ENCODE measurements around the gene FYB2.

The FYB2 gene

DNA sequence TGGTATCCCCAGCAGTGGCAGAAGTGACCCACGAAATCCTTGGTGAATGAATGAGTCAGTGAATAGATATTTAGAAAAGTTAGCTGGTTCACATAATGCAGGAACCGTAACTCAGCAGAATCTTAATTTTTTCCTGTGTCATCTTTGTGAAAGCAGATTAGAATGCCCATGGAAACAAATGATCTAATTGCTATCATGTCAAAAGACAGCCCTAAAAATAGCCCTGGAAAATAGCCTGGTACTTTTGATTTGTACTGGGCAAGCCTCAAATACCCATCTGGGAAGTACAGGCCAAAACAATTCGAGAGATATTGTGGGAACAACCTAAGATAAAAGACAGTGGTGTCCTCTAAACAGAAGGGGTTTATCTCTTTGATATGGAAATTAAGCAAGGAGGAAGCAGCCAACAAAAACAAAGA, 21.1 kb downstream of the FYB2 start:
- no peak overlapping the region for H3K4me3 ChIP-seq (ENCODE audit: low read depth, low read length)
- TF ChIP-seq, protein P1, sequence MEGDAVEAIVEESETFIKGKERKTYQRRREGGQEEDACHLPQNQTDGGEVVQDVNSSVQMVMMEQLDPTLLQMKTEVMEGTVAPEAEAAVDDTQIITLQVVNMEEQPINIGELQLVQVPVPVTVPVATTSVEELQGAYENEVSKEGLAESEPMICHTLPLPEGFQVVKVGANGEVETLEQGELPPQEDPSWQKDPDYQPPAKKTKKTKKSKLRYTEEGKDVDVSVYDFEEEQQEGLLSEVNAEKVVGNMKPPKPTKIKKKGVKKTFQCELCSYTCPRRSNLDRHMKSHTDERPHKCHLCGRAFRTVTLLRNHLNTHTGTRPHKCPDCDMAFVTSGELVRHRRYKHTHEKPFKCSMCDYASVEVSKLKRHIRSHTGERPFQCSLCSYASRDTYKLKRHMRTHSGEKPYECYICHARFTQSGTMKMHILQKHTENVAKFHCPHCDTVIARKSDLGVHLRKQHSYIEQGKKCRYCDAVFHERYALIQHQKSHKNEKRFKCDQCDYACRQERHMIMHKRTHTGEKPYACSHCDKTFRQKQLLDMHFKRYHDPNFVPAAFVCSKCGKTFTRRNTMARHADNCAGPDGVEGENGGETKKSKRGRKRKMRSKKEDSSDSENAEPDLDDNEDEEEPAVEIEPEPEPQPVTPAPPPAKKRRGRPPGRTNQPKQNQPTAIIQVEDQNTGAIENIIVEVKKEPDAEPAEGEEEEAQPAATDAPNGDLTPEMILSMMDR (IDR thresholded peaks at IDR 0.05; ENCODE audit: borderline replicate concordance, insufficient read depth, low read depth, low read length) = no peak

DNA sequence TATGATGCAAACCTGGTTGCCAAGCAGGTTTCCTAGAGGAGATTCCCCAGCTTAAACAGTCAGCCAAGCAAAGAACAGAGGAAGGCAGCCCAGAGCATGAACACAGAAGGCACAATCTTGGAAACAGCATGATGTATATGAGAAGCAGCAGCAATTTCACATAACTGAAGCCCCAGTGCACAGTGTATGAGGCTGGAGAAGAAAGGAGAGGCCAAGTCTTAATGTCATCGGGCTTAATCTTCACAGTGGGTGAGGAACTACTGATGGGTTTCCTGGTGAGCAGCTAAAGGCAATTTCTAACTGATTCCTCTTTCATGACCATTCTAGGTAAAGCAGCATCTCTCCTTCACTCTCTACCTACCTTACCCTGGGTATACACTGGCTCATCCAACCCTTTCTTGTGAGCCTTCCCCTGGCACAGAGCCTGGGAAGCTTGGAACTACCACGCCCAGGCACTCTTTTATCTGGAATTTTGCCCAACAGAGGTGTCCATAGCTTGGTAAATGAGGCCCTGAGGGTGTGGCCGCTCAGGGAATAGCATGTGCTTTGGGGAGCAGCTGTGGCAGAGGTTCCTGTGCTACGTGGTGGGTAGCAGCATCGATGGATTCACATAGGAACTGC, 22.0 kb downstream of the FYB2 start:
- H3K4me3 ChIP-seq (ENCODE audit: low read depth, low read length) = no peak overlapping the region
- TF ChIP-seq, protein P1 (IDR thresholded peaks at IDR 0.05; ENCODE audit: borderline replicate concordance, insufficient read depth, low read depth, low read length) = no peak

DNA sequence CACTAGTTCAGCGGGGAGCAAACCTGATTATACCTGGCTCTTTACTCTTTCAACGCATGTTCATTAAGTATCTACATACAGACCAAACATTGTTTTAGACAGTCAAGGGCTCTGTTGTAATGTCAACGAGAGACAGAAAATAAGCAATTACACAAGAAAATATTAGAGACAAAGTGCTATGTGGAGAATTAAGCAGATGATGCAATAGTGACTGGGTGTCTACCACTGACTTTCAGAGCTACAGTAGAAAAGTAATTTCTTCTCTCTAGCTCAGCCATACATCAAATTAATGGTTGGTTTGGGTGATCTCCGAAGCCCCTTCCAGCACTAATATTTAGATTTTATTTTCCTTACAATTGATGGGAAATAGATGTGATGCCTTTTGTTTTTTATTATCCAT, 23.3 kb downstream of the FYB2 start:
- TF ChIP-seq, protein P1 (IDR thresholded peaks at IDR 0.05; ENCODE audit: borderline replicate concordance, insufficient read depth, low read depth, low read length) = no peak
- no peak overlapping the region for H3K4me3 ChIP-seq (ENCODE audit: low read depth, low read length)

DNA sequence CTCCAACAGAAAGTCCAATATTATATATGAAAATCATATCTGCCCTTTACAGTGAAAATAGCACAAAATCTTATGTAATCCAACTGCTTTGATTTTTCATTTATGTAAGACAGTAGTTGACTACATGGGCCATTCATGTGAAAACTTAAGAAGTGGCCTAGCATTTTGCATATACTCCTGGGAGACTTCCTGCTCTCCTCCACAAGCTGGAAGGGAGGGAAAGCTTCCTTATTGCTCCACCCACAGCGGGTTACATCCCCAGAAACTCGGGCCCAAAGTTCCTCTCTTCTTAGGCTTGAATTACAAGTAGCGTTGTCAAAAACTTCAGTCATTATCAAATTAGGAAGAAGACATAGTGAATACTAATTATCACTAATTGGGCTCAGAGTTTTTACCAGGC, 29.2 kb downstream of the FYB2 start:
- TF ChIP-seq, protein P1 (IDR thresholded peaks at IDR 0.05; ENCODE audit: borderline replicate concordance, insufficient read depth, low read depth, low read length) = no peak
- H3K4me3 ChIP-seq (ENCODE audit: low read depth, low read length) = no peak overlapping the region

DNA sequence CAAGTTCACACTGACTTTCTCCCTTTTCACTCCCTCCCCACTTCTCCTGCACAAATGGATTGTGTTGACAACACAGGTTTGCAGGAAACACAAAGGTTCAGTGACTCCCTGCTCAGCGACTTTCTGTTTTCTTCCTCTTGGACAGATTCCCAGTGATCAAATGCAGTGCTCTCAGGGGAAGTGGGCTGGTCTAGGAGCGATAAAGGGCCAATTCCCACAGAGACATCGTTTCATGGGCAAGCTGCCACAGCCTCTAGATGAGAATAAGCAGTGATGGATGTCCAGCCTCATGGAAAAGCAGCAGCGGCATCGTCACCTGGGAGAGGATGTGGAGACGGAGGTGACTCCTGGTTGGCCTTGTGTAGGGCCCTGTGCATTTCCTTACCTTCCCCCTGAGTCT, 30.6 kb downstream of the FYB2 start:
- no peak overlapping the region for H3K4me3 ChIP-seq (ENCODE audit: low read depth, low read length)
- TF ChIP-seq, protein P1 (IDR thresholded peaks at IDR 0.05; ENCODE audit: borderline replicate concordance, insufficient read depth, low read depth, low read length) = no peak

DNA sequence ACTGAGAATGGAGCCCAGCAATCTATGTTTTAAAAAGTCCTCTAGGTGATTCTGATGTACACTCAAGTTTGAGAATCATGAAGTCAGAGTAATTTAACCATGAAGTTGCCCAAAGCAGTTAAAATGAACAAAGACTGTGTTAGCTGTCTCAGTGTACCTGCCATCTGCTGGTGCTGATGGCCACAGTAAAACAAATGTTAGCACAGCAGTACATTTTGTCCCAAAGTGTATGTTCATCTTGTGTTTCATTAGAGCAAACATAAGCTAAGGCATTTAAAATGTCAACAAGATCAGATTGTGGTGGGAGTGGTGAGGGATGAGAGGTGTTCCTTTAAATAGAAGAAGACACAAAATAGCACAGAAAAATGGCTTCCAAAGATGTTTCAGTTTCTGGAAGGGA, 31.1 kb downstream of the FYB2 start:
- H3K4me3 ChIP-seq (ENCODE audit: low read depth, low read length) = no peak overlapping the region
- TF ChIP-seq, protein P1 (IDR thresholded peaks at IDR 0.05; ENCODE audit: borderline replicate concordance, insufficient read depth, low read depth, low read length) = no peak

DNA sequence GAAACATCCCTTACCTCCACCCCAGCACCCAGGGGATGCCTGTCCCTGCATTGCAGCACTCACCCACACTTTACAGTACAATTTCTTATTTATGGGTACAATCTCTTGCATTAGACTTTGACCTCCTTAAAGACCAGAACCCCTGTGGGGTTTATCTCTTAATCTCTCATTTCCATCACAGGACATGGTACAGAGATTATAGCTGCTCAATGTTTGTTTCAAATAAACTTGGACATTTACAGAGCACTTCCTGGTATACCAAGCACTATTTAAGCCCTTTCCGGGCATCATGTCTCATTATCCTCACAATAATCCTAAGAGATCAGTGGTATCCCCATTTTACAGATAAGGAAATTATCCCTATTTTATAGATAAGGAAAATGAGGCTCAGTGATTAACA, 31.9 kb downstream of the FYB2 start:
- H3K4me3 ChIP-seq (ENCODE audit: low read depth, low read length) = no peak overlapping the region
- TF ChIP-seq, protein P1 (IDR thresholded peaks at IDR 0.05; ENCODE audit: borderline replicate concordance, insufficient read depth, low read depth, low read length) = no peak
